ENCODE results near the gene TNFRSF25.
"Not testable (repeated sequence)": the region's sequence is repeated elsewhere in the genome, so short reads cannot be mapped to it uniquely, and the experiment has no call there.

Gene TNFRSF25

DNA sequence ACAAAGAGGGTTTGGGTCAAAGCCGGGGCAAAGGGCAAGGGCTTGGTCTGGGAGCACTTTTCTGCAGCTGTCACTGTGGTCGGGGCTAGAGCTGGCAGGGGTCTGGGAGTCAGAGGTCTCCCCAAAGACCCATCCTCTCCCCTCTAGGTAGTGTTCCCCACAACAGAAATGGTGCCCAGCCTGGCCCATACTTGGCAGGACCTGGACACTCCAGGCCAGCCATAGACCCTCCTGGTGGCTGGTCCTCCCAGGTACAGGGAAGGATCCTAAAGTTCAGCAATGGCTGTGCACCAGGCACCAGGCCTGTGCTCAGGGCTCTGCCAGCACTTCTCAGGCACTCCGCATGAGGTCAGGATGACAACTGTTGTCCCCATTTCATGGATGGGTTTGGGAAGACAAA lies 30.4 kb downstream of the TNFRSF25 start:
- no peak overlapping the region for H3K4me3 ChIP-seq (ENCODE audit: low read depth, low read length)
- TF ChIP-seq, protein P1, sequence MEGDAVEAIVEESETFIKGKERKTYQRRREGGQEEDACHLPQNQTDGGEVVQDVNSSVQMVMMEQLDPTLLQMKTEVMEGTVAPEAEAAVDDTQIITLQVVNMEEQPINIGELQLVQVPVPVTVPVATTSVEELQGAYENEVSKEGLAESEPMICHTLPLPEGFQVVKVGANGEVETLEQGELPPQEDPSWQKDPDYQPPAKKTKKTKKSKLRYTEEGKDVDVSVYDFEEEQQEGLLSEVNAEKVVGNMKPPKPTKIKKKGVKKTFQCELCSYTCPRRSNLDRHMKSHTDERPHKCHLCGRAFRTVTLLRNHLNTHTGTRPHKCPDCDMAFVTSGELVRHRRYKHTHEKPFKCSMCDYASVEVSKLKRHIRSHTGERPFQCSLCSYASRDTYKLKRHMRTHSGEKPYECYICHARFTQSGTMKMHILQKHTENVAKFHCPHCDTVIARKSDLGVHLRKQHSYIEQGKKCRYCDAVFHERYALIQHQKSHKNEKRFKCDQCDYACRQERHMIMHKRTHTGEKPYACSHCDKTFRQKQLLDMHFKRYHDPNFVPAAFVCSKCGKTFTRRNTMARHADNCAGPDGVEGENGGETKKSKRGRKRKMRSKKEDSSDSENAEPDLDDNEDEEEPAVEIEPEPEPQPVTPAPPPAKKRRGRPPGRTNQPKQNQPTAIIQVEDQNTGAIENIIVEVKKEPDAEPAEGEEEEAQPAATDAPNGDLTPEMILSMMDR (IDR thresholded peaks at IDR 0.05; ENCODE audit: low read depth, low read length) = no peak
- no peak for DNase-seq
- H3K36me3 ChIP-seq = no peaks in the 10 kb centered on the region
- no peaks in the 10 kb centered on the region for H3K4me1 ChIP-seq
- H3K27me3 ChIP-seq = no peaks in the 10 kb centered on the region
- no peaks in the 10 kb centered on the region for H3K9me3 ChIP-seq

DNA sequence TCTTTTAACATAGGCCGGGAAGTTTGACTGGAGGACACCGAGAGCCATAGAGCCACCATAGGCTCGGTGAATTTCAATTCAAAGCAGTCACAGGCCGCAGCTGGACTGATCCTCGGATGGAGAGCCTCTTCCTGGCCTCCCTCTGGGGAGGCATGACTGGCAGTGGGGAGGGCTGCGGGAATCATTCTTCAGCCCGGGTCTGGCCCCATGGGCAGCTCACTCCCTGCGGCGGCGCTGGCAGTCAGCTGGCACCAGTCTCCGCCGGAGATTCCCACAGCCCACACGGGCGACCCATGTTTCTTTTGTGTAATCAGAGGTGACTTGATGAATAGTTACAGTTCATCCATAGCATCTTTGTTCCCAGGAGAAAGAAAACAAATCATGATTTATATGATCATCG lies 30.8 kb downstream of the TNFRSF25 start:
- Histone ChIP-seq H3K4me3 (ENCODE audit: low read depth, low read length) (no peak overlapping the region), H3K9me3 (no peaks in the 10 kb centered on the region), H3K4me1 (no peaks in the 10 kb centered on the region), H3K36me3 (no peaks in the 10 kb centered on the region), H3K27me3 (no peaks in the 10 kb centered on the region)
- TF ChIP-seq, protein P1 (IDR thresholded peaks at IDR 0.05; ENCODE audit: low read depth, low read length) = no peak
- no peak for DNase-seq

DNA sequence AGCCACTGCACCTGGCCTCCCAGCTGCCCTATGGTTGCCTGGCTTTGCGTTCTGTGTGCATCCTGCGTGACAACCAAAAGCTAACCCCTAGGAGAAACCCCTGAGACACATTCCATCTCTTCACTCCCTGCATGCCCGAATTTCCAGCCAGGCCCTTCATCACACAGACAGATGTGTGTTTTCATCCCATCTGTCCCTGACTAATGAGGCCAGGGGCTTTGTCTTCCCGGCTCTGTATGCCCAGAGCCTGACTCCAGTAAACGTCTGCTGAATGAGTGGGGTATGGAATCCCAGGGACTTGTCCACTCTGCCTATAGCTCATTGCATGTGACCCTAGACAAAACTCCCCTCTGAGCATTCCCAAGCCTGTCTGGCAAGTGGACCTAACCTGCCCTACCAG lies 31.8 kb downstream of the TNFRSF25 start:
- H3K9me3 ChIP-seq = no peaks in the 10 kb centered on the region
- H3K4me3 ChIP-seq (ENCODE audit: low read depth, low read length) = no peak overlapping the region
- no peaks in the 10 kb centered on the region for H3K4me1 ChIP-seq
- H3K36me3 ChIP-seq = no peaks in the 10 kb centered on the region
- H3K27me3 ChIP-seq = no peaks in the 10 kb centered on the region
- DNase-seq = no peak
- TF ChIP-seq, protein P1 (IDR thresholded peaks at IDR 0.05; ENCODE audit: low read depth, low read length) = no peak

DNA sequence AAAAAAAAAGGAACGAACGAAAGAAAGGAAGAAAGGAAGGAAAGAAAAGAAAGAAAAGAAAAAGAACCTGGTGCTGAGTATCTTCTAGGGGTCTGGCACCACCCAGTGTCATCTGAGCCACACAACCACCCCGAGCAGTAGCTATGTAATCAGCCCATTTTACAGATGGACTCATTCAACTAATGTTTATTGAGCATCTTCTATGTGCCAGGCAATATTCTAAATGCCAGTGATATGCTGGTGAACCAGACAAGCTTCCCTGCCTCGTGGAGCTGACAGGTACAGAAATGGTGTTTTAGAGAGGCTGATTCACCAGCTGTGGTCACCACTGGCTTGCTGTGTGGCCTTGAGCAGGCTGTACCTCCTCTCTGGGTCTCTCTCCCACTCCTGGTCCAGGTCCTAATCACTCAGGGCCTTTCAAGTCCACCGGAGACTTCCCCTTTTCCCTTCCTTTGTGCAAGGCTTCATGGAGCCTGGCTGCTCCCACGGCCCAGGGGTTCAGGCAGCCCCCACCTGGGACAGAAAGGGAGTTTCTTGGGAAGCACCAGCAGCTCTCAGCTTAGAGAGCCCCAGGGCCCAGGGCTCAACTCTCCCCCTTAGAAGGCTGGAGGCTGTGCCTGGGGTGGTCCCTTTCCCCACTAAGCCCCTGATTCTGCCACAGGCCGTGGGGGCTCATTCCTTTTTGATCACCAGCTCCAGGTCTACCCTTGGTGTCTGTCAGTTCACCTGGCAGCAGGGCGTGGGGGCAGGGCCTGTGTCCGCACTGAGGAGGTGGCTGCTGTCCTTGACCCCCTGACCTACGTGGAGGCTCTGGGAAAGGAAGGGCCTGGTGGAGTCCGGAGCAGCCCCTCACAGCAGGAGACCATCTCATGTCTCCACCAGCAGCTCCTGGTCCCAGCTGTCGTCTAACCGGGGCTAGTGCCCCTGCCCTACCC lies 34.1 kb downstream of the TNFRSF25 start:
- H3K36me3 ChIP-seq; H3K4me3 ChIP-seq (ENCODE audit: low read depth, low read length); H3K4me1 ChIP-seq; DNase-seq; H3K27me3 ChIP-seq; H3K9me3 ChIP-seq: not testable (repeated sequence)

DNA sequence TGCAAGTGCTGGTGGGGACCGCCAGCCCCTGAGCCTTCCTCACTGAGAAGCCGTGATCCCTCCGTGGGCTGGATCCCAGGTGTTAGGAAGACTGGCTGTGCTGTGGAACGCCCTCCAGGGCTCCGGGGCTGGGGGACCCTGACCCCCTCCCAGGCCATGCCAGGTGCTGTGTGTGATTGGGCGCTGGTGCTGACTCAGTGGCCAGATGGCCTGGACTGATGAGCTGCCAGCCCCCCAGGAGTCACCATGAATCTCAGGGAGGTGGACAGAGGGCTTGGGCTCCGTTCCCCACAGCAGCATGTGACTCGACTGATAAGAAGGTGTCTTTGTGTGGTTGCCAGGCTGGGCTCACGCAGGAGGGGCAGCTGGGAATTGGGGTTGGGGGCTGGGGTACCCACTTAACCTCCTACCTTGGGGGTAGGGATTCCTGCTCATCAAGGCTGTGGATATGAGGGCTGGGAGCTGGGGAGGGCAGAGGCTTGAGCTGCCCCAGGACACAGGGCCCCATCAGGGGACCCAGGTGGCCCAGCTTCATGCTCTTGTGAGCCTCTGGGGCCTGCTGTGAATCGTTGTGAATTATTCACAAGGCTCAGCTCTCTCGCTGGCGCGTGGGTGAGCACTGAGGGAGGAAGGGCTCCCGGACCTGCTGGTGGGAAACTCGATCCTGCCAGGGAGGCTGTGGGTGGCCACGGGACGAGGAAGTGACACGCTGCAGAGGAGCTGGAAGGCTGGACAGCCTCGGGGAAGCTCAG lies 36.1 kb downstream of the TNFRSF25 start:
- not testable (repeated sequence) for H3K36me3 ChIP-seq; H3K4me3 ChIP-seq (ENCODE audit: low read depth, low read length); DNase-seq; H3K9me3 ChIP-seq; H3K4me1 ChIP-seq
- H3K27me3 ChIP-seq = peaks cover 12% of the 10 kb centered on the region

DNA sequence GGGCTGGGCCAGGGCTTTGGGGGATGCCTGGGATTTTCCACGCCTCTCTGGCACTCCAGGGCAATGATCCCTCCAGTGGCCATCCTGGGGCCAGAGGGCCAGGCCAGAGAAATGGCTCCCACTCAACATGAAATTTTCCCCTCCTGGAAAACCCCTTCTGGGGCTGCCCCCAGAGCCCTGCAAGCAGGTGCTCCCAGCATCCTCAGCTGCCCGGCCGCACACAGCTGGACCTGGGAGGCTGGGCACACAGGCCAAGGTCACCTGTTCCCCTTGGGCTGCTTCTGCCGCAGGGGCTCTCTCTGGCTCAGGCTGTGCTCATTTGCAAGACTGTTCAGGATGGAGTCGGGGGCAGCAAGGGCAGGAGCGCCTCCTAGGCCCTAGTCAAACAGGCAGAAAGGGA lies 37.5 kb downstream of the TNFRSF25 start:
- not testable (repeated sequence) for DNase-seq; H3K4me1 ChIP-seq; H3K4me3 ChIP-seq (ENCODE audit: low read depth, low read length); H3K36me3 ChIP-seq; H3K9me3 ChIP-seq
- peaks cover 24% of the 10 kb centered on the region for H3K27me3 ChIP-seq

DNA sequence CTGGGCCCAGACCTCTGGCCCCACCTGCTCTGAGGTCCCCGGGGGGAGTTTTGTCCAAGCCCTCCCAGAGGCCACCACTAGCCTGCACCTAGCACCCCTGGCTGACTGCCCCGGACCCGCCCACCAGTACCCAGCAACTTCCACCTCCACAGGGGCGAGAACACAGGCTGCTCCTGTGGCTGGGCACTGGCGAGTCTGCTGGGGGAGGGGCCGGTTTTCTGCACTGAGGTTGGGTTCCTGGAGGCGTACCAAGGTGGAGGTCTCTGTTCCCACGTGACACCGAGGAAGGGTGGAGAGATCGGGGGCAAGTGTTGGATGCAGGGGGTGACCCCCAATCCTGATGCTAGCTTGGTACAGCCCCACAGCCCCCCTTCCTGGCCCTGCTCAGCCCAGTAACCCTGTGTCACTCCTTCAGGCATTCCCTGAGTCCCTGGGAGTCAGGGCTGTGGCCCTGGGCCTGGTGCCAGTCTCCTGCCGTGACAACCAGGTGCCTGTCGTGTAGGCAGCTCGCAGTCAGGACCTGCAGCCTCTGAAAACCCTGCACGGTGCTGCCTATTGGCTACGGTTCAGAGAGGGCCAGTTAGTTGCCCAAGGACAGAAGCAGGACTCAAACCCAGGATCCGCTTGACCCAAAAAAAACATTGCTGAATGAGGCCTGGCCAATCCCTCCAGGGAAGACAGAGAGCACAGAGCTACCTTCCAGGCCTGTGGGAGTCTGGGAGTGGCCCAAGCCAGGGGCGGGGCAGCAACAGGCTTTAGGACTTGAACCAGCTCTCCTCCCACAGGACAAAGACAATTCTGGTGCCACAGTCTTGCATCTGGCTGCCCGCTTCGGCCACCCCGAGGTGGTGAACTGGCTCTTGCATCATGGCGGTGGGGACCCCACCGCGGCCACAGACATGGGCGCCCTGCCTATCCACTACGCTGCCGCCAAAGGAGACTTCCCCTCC lies 38.3 kb downstream of the TNFRSF25 start:
- Histone ChIP-seq H3K27me3 (peaks cover 31% of the 10 kb centered on the region), H3K36me3 (no peaks in the 10 kb centered on the region), H3K9me3 (no peaks in the 10 kb centered on the region), H3K4me3 (ENCODE audit: low read depth, low read length) (no peak overlapping the region), H3K4me1 (no peaks in the 10 kb centered on the region)
- TF ChIP-seq, protein P1 (IDR thresholded peaks at IDR 0.05; ENCODE audit: low read depth, low read length) = no peak
- DNase-seq = no peak
